OCI-LY3 (cell line): ENCODE measurements around the gene ARID1B.

Experiments used
- CTCF ChIP-seq: fragments of 200-600, 300-600 bp; sonication (generic); IDR thresholded peaks from 2 replicates; pipeline ENCODE4 v1.5.1; 2014; ENCODE audit warnings: antibody characterized with exemption, low read length, low read depth
- EZH2phosphoT487 ChIP-seq: fragments of 200-600 bp; shearing (Covaris generic); IDR thresholded peaks from 2 replicates; pipeline ENCODE4 v1.6.1; 2018; ENCODE audit warnings: antibody characterized with exemption, mixed run types, low read depth

GRCh38 chr6:156992020-156992804 lies 215.0 kb downstream of the ARID1B start:
- TF ChIP-seq CTCF = no peak
- TF ChIP-seq EZH2phosphoT487 = no peak
